GM23338 (cell line): ENCODE measurements around the gene ZFP90. TPM values are rescaled to one million over a fixed set of nuclear protein-coding genes. Genes with fewer than 3 reads are reported as not detected.

ENCODE experiments used
- ATAC-seq: fragments of 200-7000 bp; cut with Tn5 transposase; 3 replicates; pipeline ENCODE4 v1.9.1; 2020
- DNase-seq: peaks from one replicate; pipeline ENCODE4 v3.0.0-alpha.2; 2015; ENCODE audit warnings: low spot score
- H2AFZ ChIP-seq: fragments of 200-600 bp; sonication (generic); 2 replicates; pipeline ENCODE4 v1.8.0; 2016; ENCODE audit warnings: antibody characterized with exemption, mild to moderate bottlenecking, moderate library complexity
- H3F3A ChIP-seq: fragments of 200-600 bp; sonication (generic); replicated peaks from 2 replicates; pipeline ENCODE4 v1.8.0; 2017; ENCODE audit warnings: antibody characterized with exemption, mixed run types, low read depth
- H3K27ac ChIP-seq: fragments of 200-600 bp; sonication (generic); 2 replicates; pipeline ENCODE4 v1.6.1; 2016; ENCODE audit warnings: low read depth
- H3K27me3 ChIP-seq: fragments of 200-600 bp; sonication (generic); 2 replicates; pipeline ENCODE4 v1.8.0; 2016; ENCODE audit warnings: mild to moderate bottlenecking, mixed run types, moderate library complexity; ENCODE audit not compliant: insufficient read depth
- H3K36me3 ChIP-seq: fragments of 200-600 bp; sonication (generic); 2 replicates; pipeline ENCODE4 v1.8.0; 2016; ENCODE audit warnings: mild to moderate bottlenecking; ENCODE audit not compliant: insufficient read depth
- H3K4me1 ChIP-seq: fragments of 200-600 bp; sonication (generic); 2 replicates; pipeline ENCODE4 v1.8.0; 2016; ENCODE audit warnings: mild to moderate bottlenecking, moderate library complexity; ENCODE audit not compliant: insufficient read depth
- H3K4me2 ChIP-seq: fragments of 200-600 bp; sonication (generic); 2 replicates; pipeline ENCODE4 v1.7.1; 2017; ENCODE audit warnings: mixed run types
- H3K4me3 ChIP-seq: fragments of 200-600 bp; sonication (generic); 2 replicates; pipeline ENCODE4 v1.6.1; 2016; ENCODE audit warnings: mixed run types
- H3K79me2 ChIP-seq: fragments of 200-600 bp; sonication (generic); replicated peaks from 2 replicates; pipeline ENCODE4 v1.8.0; 2017; ENCODE audit warnings: mild to moderate bottlenecking; ENCODE audit not compliant: insufficient read depth
- H3K9me2 ChIP-seq: fragments of 200-600 bp; sonication (generic); 2 replicates; pipeline ENCODE4 v1.8.0; 2017; ENCODE audit not compliant: insufficient read depth
- H4K20me1 ChIP-seq: fragments of 200-600 bp; sonication (generic); replicated peaks from 2 replicates; pipeline ENCODE4 v1.8.0; 2017; ENCODE audit warnings: mild to moderate bottlenecking; ENCODE audit not compliant: insufficient read depth
- H3K27ac Mint-ChIP-seq: 2 replicates; pipeline ENCODE4 v1.8.0; 2020; ENCODE audit warnings: inconsistent platforms, mild to moderate bottlenecking, moderate library complexity, mixed read lengths
- H3K27me3 Mint-ChIP-seq: 3 replicates; pipeline ENCODE4 v1.8.0; 2022; ENCODE audit warnings: low read depth, mild to moderate bottlenecking, moderate library complexity, mixed read lengths, inconsistent platforms; ENCODE audit not compliant: insufficient read depth, poor library complexity
- H3K36me3 Mint-ChIP-seq: 3 replicates; pipeline ENCODE4 v1.8.0; 2021; ENCODE audit warnings: low read depth, mild to moderate bottlenecking, inconsistent platforms, moderate library complexity, mixed read lengths
- H3K4me1 Mint-ChIP-seq: 3 replicates; pipeline ENCODE4 v1.8.0; 2020; ENCODE audit warnings: mild to moderate bottlenecking, inconsistent platforms, mixed read lengths
- H3K4me3 Mint-ChIP-seq: 3 replicates; pipeline ENCODE4 v1.8.0; 2021; ENCODE audit warnings: moderate library complexity, mild to moderate bottlenecking, inconsistent platforms, mixed read lengths
- H3K9me3 Mint-ChIP-seq: 3 replicates; pipeline ENCODE4 v1.8.0; 2020; ENCODE audit warnings: moderate library complexity, mild to moderate bottlenecking, inconsistent platforms, mixed read lengths
- CREB1 ChIP-seq: fragments of 250-450 bp; sonication (Bioruptor Pico); IDR thresholded peaks from 2 replicates; pipeline ENCODE4 v1.5.0; 2020; ENCODE audit warnings: low read depth, mild to moderate bottlenecking, moderate library complexity
- EZH2 ChIP-seq: fragments of 200-600 bp; sonication (generic); IDR thresholded peaks from one replicate; pipeline ENCODE4 v1.8.0; 2017; ENCODE audit warnings: antibody characterized with exemption, mild to moderate bottlenecking, low read depth; ENCODE audit not compliant: unreplicated experiment
- EZH2phosphoT487 ChIP-seq: fragments of 200-600 bp; sonication (generic); IDR thresholded peaks from one replicate; pipeline ENCODE4 v1.8.1; 2018; ENCODE audit warnings: antibody characterized with exemption; ENCODE audit not compliant: unreplicated experiment
- JUNB ChIP-seq: IDR thresholded peaks from one replicate; pipeline ENCODE4 v1.6.1; 2016; ENCODE audit warnings: antibody characterized with exemption; ENCODE audit not compliant: unreplicated experiment
- NANOG ChIP-seq: IDR thresholded peaks from 2 replicates; pipeline ENCODE4 v1.6.1; 2016; ENCODE audit warnings: antibody characterized with exemption, borderline replicate concordance
- POLR2AphosphoS5 ChIP-seq: IDR thresholded peaks from 2 replicates; pipeline ENCODE4 v1.6.1; 2016; ENCODE audit warnings: antibody characterized with exemption, low read depth
- STAT1 ChIP-seq: IDR thresholded peaks from one replicate; pipeline ENCODE4 v1.6.1; 2016; ENCODE audit warnings: antibody characterized with exemption; ENCODE audit not compliant: unreplicated experiment
- ZNF114 ChIP-seq: fragments of 250-450 bp; sonication (Bioruptor Pico); IDR thresholded peaks from 2 replicates; pipeline ENCODE4 v1.5.0; 2020; ENCODE audit warnings: mild to moderate bottlenecking, moderate library complexity
- ZNF331 ChIP-seq: fragments of 250-450 bp; sonication (Bioruptor Pico); IDR thresholded peaks from 2 replicates; pipeline ENCODE4 v1.5.0; 2020; ENCODE audit warnings: low read depth, mild to moderate bottlenecking, moderate library complexity
- polyA plus RNA-seq: library from polyadenylated mRNA; unstranded; fragments of >200 nt; fragmentation: Nextera tagmentation; extraction: Ambion mirVana; gene quantifications from 2 replicates; pipeline ENCODE4 v1.2.1, GENCODE V29; 2016
- total RNA-seq: library from RNA; depleted of rRNA; stranded (reverse); fragments of >200 nt; shearing (Covaris generic); gene quantifications from 2 replicates; pipeline ENCODE4 v1.2.3, GENCODE V29; 2014
- TF ChIP-seq, protein P1 (sequence below), 2 experiments: fragments of 200-600 bp in 1 of 2; sonication (generic) in 1 of 2; conservative IDR thresholded peaks; 2 replicates each; pipeline versions ENCODE4 v1.5.1 to v1.6.1; 2016 to 2017; ENCODE audit warnings: antibody characterized with exemption in 2 of 2, low read depth in 2 of 2, mild to moderate bottlenecking in 2 of 2, moderate library complexity in 1 of 2
- TF ChIP-seq, protein P2 (sequence below): IDR thresholded peaks from one replicate; pipeline ENCODE4 v1.6.1; 2018; ENCODE audit warnings: antibody characterized with exemption; ENCODE audit not compliant: unreplicated experiment
- TF ChIP-seq, protein P3 (sequence below): fragments of 250-450 bp; sonication (Bioruptor Pico); IDR thresholded peaks from 2 replicates; pipeline ENCODE4 v1.5.0; 2020; ENCODE audit warnings: mild to moderate bottlenecking, moderate library complexity

ZFP90 gene
- total and polyA plus RNA-seq, 2 experiments from 2014 or later: 12.8 to 14.6 TPM

DNA sequence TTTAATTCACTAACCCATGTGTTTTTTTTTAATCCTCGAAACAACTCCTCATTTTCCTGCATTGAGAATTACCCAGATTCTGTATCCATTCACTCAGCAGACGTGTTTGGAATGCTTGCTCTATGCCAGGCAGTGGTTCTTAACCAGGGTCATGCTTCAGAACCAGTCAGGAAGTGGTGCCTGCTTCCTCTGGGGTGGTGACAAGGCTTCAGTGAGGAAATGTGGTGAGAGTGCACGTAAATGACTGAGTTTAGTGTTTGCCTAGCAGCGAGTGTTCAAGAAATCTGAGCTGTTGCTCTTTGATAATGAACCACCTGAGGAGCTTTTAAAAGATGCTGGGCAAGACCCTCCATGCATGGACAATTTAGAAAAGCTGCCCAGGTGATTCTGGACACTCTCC is 9.9 kb downstream of the ZFP90 start (continued):
- TF ChIP-seq, protein P1, sequence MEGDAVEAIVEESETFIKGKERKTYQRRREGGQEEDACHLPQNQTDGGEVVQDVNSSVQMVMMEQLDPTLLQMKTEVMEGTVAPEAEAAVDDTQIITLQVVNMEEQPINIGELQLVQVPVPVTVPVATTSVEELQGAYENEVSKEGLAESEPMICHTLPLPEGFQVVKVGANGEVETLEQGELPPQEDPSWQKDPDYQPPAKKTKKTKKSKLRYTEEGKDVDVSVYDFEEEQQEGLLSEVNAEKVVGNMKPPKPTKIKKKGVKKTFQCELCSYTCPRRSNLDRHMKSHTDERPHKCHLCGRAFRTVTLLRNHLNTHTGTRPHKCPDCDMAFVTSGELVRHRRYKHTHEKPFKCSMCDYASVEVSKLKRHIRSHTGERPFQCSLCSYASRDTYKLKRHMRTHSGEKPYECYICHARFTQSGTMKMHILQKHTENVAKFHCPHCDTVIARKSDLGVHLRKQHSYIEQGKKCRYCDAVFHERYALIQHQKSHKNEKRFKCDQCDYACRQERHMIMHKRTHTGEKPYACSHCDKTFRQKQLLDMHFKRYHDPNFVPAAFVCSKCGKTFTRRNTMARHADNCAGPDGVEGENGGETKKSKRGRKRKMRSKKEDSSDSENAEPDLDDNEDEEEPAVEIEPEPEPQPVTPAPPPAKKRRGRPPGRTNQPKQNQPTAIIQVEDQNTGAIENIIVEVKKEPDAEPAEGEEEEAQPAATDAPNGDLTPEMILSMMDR (conservative IDR thresholded peaks at IDR 0.05; ENCODE audit: low read depth in 2 of 2): no peak
- TF ChIP-seq NANOG (no peak), JUNB (no peak), POLR2AphosphoS5 (no peak)

DNA sequence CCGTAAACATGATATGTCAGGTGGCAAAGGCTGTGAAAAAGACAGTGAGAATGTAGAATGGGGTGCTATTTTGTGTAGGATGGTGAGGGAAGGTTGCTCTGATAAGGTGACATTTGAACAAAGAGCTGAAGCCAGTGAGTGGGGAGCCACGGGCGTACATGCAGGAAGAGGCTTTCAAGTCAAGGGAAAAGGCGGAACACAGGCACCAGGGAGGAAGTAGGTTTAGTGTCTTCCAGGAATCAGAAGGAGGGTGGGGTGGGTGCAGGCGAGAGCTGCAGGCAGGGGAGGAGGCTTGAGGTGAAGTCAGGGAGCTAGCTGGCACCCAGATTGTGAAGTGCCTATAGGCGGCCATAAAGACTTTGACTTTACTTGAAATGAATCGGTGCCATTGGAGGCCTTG is 14.1 kb downstream of the ZFP90 start:
- ATAC-seq: no peak
- H3K36me3 Mint-ChIP-seq: peaks cover 93% of the 10 kb centered on the region
- no peak for TF ChIP-seq CREB1 (CRISPR knock-in tag)
- TF ChIP-seq, protein P1 (conservative IDR thresholded peaks at IDR 0.05; ENCODE audit: low read depth in 2 of 2): no peak
- no peak for TF ChIP-seq NANOG
- no peak for TF ChIP-seq POLR2AphosphoS5
- TF ChIP-seq ZNF114 (CRISPR knock-in tag): no peak
- no peak for TF ChIP-seq EZH2phosphoT487
- TF ChIP-seq EZH2: no peak
- TF ChIP-seq ZNF331 (CRISPR knock-in tag): no peak
- TF ChIP-seq, protein P2, sequence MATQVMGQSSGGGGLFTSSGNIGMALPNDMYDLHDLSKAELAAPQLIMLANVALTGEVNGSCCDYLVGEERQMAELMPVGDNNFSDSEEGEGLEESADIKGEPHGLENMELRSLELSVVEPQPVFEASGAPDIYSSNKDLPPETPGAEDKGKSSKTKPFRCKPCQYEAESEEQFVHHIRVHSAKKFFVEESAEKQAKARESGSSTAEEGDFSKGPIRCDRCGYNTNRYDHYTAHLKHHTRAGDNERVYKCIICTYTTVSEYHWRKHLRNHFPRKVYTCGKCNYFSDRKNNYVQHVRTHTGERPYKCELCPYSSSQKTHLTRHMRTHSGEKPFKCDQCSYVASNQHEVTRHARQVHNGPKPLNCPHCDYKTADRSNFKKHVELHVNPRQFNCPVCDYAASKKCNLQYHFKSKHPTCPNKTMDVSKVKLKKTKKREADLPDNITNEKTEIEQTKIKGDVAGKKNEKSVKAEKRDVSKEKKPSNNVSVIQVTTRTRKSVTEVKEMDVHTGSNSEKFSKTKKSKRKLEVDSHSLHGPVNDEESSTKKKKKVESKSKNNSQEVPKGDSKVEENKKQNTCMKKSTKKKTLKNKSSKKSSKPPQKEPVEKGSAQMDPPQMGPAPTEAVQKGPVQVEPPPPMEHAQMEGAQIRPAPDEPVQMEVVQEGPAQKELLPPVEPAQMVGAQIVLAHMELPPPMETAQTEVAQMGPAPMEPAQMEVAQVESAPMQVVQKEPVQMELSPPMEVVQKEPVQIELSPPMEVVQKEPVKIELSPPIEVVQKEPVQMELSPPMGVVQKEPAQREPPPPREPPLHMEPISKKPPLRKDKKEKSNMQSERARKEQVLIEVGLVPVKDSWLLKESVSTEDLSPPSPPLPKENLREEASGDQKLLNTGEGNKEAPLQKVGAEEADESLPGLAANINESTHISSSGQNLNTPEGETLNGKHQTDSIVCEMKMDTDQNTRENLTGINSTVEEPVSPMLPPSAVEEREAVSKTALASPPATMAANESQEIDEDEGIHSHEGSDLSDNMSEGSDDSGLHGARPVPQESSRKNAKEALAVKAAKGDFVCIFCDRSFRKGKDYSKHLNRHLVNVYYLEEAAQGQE: no peak
- TF ChIP-seq, protein P3, sequence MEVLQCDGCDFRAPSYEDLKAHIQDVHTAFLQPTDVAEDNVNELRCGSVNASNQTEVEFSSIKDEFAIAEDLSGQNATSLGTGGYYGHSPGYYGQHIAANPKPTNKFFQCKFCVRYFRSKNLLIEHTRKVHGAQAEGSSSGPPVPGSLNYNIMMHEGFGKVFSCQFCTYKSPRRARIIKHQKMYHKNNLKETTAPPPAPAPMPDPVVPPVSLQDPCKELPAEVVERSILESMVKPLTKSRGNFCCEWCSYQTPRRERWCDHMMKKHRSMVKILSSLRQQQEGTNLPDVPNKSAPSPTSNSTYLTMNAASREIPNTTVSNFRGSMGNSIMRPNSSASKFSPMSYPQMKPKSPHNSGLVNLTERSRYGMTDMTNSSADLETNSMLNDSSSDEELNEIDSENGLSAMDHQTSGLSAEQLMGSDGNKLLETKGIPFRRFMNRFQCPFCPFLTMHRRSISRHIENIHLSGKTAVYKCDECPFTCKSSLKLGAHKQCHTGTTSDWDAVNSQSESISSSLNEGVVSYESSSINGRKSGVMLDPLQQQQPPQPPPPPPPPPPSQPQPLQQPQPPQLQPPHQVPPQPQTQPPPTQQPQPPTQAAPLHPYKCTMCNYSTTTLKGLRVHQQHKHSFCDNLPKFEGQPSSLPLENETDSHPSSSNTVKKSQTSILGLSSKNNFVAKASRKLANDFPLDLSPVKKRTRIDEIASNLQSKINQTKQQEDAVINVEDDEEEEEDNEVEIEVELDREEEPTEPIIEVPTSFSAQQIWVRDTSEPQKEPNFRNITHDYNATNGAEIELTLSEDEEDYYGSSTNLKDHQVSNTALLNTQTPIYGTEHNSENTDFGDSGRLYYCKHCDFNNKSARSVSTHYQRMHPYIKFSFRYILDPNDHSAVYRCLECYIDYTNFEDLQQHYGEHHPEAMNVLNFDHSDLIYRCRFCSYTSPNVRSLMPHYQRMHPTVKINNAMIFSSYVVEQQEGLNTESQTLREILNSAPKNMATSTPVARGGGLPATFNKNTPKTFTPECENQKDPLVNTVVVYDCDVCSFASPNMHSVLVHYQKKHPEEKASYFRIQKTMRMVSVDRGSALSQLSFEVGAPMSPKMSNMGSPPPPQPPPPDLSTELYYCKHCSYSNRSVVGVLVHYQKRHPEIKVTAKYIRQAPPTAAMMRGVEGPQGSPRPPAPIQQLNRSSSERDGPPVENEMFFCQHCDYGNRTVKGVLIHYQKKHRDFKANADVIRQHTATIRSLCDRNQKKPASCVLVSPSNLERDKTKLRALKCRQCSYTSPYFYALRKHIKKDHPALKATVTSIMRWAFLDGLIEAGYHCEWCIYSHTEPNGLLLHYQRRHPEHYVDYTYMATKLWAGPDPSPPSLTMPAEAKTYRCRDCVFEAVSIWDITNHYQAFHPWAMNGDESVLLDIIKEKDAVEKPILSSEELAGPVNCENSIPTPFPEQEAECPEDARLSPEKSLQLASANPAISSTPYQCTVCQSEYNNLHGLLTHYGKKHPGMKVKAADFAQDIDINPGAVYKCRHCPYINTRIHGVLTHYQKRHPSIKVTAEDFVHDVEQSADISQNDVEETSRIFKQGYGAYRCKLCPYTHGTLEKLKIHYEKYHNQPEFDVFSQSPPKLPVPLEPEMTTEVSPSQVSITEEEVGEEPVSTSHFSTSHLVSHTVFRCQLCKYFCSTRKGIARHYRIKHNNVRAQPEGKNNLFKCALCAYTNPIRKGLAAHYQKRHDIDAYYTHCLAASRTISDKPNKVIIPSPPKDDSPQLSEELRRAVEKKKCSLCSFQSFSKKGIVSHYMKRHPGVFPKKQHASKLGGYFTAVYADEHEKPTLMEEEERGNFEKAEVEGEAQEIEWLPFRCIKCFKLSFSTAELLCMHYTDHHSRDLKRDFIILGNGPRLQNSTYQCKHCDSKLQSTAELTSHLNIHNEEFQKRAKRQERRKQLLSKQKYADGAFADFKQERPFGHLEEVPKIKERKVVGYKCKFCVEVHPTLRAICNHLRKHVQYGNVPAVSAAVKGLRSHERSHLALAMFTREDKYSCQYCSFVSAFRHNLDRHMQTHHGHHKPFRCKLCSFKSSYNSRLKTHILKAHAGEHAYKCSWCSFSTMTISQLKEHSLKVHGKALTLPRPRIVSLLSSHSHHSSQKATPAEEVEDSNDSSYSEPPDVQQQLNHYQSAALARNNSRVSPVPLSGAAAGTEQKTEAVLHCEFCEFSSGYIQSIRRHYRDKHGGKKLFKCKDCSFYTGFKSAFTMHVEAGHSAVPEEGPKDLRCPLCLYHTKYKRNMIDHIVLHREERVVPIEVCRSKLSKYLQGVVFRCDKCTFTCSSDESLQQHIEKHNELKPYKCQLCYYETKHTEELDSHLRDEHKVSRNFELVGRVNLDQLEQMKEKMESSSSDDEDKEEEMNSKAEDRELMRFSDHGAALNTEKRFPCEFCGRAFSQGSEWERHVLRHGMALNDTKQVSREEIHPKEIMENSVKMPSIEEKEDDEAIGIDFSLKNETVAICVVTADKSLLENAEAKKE (CRISPR knock-in tag): no peak
- TF ChIP-seq STAT1: no peak

More for the DNA sequence above, 14.1 kb downstream of the ZFP90 start:
- no peak overlapping the region for H2AFZ ChIP-seq
- H3K27ac ChIP-seq: no peak overlapping the region
- no peak overlapping the region for H3K4me2 ChIP-seq
- H3K79me2 ChIP-seq: no peaks in the 10 kb centered on the region
- Mint-ChIP-seq H3K27ac (no peak overlapping the region), H3K4me3 (no peak overlapping the region), H3K27me3 (peaks cover 7% of the 10 kb centered on the region), H3K9me3 (peaks cover 77% of the 10 kb centered on the region), H3K4me1 (no peaks in the 10 kb centered on the region)
- H3K27me3 ChIP-seq: no peaks in the 10 kb centered on the region
- no peaks in the 10 kb centered on the region for H3K9me2 ChIP-seq
- H3K4me3 ChIP-seq: no peak overlapping the region
- DNase-seq: no peak
- no peaks in the 10 kb centered on the region for H3K4me1 ChIP-seq
- H4K20me1 ChIP-seq: no peaks in the 10 kb centered on the region
- H3K36me3 ChIP-seq: peaks cover 4% of the 10 kb centered on the region; the same call in 1 of the 2 replicates
- H3F3A ChIP-seq: no peaks in the 10 kb centered on the region
